CD4-positive, alpha-beta T cell treated with Interleukin-1 beta for 1 hour (primary cell): ENCODE measurements around the gene CDH4.

Experiments used
- DNase-seq, 2 donors: peaks; one replicate each; pipeline ENCODE4 v3.0.0-alpha.2; 2020 to 2022

CDH4 gene

GRCh38 chr20:61803915-61804751 is 552.1 kb downstream of the CDH4 start:
- DNase-seq = no peak

- DNase-seq = no peak
Measured at GRCh38 chr20:61804752-61805295, 552.8 kb downstream of the CDH4 start.

GRCh38 chr20:61805365-61805764 is 553.3 kb downstream of the CDH4 start:
- DNase-seq = no peak

- no peak for DNase-seq
Measured at GRCh38 chr20:61805781-61806180, 553.7 kb downstream of the CDH4 start.

- DNase-seq = no peak
Measured at GRCh38 chr20:61806314-61806713, 554.3 kb downstream of the CDH4 start.

GRCh38 chr20:61806995-61807394 is 554.9 kb downstream of the CDH4 start:
- no peak for DNase-seq

- DNase-seq = no peak
Measured at GRCh38 chr20:61807471-61808160, 555.6 kb downstream of the CDH4 start.

GRCh38 chr20:61808447-61808846 is 556.4 kb downstream of the CDH4 start:
- DNase-seq = no peak

GRCh38 chr20:61809006-61809770 is 557.1 kb downstream of the CDH4 start:
- no peak for DNase-seq

- no peak for DNase-seq
Measured at GRCh38 chr20:61810066-61810737, 558.1 kb downstream of the CDH4 start.

GRCh38 chr20:61810738-61811135 is 558.7 kb downstream of the CDH4 start:
- DNase-seq = no peak

- no peak for DNase-seq
Measured at GRCh38 chr20:61811166-61811565, 559.1 kb downstream of the CDH4 start.

GRCh38 chr20:61812121-61812844 is 560.2 kb downstream of the CDH4 start:
- no peak for DNase-seq

- DNase-seq = no peak
Measured at GRCh38 chr20:61812845-61813485, 560.9 kb downstream of the CDH4 start.

- DNase-seq = no peak
Measured at GRCh38 chr20:61813791-61814190, 561.7 kb downstream of the CDH4 start.

- no peak for DNase-seq
Measured at GRCh38 chr20:61814244-61814643, 562.2 kb downstream of the CDH4 start.

GRCh38 chr20:61814726-61815125 is 562.7 kb downstream of the CDH4 start:
- DNase-seq = no peak

GRCh38 chr20:61815176-61815575 is 563.1 kb downstream of the CDH4 start:
- no peak for DNase-seq

- no peak for DNase-seq
Measured at GRCh38 chr20:61815678-61816077, 563.6 kb downstream of the CDH4 start.

GRCh38 chr20:61816606-61817460 is 564.8 kb downstream of the CDH4 start:
- no peak for DNase-seq
